HG03175 (cell line): Measurements from ENCODE around the gene HES3.

Experiments used
- ATAC-seq: cut with Tn5 transposase; IDR thresholded peaks from one replicate; pipeline ENCODE4 v1.9.1; 2021; ENCODE audit warnings: mild to moderate bottlenecking, moderate library complexity; ENCODE audit not compliant: unreplicated experiment

Gene HES3

GRCh38 chr1:6276811-6277555, 33.0 kb downstream of the HES3 start:
- ATAC-seq: no peak

DNA sequence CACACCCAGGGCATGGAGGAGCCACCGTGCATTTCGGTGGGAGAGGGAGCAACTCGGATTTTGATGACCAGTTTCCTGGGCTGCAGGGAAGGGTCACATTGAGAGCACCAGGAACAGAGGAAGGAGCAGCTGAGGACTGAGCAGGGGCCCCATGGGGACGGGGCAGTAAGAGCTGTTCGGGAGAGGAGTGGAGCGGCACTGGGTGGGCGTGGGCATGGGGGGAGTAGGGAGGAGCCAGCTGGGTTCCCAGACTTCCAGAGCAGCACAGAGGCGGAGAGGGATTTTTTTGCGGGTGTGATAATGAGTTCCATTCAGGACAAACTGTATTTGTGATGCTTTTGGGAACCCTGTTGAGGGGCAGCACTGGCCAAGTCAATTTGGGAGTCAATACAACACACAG, 34.3 kb downstream of the HES3 start:
- no peak for ATAC-seq

DNA sequence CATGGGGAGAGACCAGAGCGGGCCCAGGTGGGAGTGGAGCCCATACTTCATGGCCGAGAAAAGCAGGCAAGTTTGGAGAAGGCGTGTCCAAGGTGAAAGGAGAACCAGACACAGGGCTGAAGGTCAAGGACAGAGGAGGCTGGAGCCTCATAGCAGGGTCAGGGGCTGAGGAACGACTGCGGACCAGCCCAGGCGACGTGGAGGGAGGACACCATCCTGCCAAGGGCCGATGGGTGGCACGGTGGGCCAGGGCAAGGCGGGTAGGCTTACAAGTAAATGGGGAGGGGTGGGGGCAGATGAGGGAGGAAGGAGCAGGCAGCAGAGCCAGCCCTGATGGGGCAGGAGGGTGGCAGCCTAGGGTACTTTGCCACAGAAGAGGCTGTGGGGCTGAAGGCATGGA, 35.1 kb downstream of the HES3 start:
- no peak for ATAC-seq

GRCh38 chr1:6279613-6280383, 35.8 kb downstream of the HES3 start:
- ATAC-seq: no peak

DNA sequence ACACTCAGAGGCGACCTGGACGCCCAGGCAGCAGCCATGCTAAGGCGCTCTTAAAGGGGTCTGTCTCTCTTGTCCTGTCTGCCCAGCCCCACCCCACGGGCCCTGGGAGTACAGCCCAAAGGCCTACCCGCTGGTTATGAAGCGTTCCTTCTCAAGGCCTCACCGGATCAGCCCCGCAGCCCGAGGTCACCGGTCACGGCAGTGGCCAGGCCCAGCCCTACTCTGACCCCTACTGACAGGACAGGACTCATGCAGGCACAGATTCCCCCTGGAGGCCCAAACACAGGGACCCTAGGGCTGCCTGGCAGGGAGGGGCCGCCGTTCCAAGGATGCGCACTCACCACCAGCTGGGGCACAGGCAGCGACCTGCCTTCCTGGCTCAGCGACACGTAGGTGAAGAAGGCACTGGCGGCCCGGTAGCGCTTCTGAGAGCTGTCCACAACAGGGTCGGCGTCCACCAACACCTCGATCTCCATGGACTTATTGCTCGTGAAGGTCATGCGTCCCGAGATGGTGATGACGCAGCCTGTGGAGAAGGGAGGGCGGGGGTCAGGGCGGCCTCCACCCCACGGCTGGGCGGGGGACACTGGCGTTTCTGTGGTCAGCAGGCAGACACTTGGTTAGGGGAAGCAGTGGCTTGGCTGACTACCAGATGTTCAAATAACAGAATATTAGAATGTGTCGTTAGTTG, 36.9 kb downstream of the HES3 start:
- ATAC-seq: no peak

DNA sequence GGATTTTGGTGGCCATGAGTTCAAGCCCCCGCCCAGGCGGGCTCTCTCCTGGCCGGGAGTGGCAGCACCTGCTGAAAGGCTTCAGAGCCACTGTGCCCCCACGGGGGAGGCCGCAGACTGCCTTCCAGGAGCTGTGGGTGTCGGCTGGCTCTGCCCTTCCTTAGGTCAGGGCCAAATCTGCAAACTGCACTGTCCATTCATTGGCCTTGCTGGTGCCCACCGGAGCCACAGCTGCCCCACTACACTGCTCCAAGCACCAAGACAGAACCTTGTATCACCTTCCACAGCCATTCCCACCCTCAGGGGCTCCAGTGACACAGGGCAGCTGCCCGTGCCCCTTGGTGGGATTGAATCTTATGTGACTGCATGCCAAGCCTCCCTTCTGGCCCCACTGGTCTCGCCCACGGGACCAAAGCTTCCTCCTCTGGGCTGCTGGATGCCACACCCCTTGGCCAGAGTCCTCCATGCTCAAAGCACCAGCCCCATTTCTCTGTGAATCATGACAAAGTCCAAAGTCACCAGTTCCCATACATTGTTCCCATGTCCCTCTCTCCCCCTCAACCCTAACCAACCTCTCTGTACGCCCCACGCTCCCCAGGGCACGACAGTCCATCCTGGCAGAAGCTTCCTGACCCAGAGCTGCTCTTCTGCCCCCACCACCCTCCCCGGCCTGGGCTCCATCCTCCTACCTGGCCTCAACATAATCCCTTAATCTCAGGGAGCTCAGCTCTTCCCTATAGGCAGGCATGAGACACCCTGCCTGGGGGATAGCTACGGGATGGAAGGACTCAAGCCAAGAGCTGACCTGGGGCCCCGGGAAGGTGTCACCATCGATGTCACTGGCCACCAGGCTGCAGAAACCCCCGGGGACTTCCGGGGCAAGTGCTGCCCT, 37.8 kb downstream of the HES3 start:
- ATAC-seq: no peak

DNA sequence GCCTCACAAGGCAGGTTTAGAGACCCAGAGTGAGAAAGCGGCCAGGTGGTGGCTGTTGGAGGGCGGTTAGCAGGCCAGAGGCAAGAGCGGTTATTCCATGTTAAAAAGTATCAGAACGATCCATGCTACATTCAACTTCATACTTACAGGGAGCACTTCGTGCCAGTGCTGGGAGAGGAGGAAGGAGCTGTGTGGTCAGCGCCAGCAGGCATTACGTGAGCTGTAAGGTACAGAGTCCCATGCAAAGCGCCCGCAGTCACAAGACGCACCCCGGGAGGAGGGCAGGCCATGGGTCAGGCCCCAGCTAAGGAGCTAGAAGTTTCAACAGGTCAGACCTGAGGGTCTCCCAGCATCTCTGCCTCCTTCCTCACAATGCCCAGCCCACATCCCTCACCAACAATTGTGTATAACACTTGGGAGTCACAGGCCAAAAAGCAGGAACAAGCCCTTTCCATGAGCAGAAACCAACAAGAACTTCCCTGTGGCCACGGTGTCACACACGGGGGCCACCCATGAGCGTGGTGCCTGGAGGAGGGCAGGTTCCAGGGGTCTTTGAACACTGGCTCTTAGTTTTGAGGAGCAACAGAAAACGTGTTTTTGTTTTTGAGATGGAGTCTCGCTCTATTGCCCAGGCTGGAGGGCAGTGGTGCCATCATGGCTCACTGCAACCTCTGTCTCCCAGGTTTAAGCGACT, 38.7 kb downstream of the HES3 start:
- no peak for ATAC-seq

- ATAC-seq: no peak
These were observed 41.4 kb downstream of the HES3 start for GRCh38 chr1:6285336-6285735.

GRCh38 chr1:6286266-6286665, 42.3 kb downstream of the HES3 start:
- no peak for ATAC-seq

- ATAC-seq: no peak
These were observed 43.0 kb downstream of the HES3 start for GRCh38 chr1:6287029-6287428.

DNA sequence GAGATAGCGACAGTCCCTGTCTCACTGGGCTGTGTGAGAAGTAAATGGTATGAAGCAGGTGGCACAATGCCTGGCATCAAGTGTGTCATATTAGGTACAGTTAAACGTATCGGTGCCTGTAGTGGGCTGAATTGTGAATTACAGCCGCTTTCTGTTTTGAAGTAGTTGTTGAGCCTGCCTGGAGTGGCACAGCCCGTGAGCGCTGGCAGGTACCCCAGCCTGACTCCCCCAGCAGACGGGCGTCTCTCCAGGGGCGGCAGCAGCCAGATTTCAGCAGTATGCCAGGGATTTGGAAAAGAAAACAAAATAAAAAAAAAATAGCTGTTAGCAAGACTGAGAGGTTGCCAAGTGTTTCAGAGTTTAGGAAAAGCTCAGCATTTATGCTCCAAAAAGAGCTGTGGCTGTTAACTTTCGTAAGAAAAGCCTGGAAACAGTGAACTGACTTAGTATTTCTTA, 43.5 kb downstream of the HES3 start:
- no peak for ATAC-seq

DNA sequence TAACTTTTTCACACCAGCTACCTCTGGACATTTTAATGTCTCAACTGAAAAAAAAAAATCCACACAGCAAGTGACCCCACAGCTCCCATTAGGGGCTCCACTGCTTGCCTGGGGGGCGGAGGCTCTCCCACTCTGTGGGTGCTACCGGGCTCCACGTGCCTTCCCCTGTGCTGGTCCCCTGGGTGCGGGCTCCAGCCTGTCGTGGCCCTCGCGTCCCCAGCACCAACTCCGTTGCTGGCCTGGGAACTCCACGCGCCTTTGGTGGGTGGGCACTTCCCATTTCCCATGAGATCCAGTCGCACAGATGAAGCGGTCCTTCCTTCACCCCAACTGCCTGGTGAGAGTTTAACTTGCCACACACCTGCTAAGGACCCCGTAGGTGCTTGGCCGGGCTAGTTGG, 44.0 kb downstream of the HES3 start:
- no peak for ATAC-seq

- no peak for ATAC-seq
These were observed 44.7 kb downstream of the HES3 start for GRCh38 chr1:6288665-6289064.

GRCh38 chr1:6292102-6292501, 48.1 kb downstream of the HES3 start:
- no peak for ATAC-seq

GRCh38 chr1:6294080-6294889, 50.3 kb downstream of the HES3 start:
- ATAC-seq: no peak

GRCh38 chr1:6294890-6295556, 51.0 kb downstream of the HES3 start:
- no peak for ATAC-seq
